Measurements from ENCODE around the gene CCDC92B. TPM values are rescaled to one million over a fixed set of nuclear protein-coding genes. Genes with fewer than 3 reads are reported as not detected.

CCDC92B gene
- total RNA-seq, 1 donor from 2014 or later, result 0.35 TPM

- Mint-ChIP-seq H3K27me3 (ENCODE audit: low read depth) (no peaks in the 10 kb centered on the region), H3K36me3 (ENCODE audit: low read depth) (no peaks in the 10 kb centered on the region), H3K27ac (ENCODE audit: unreplicated experiment) (no peak overlapping the region), H3K4me1 (no peaks in the 10 kb centered on the region), H3K9me3 (no peaks in the 10 kb centered on the region), H3K4me3 (no peak overlapping the region)
- DNase-seq (ENCODE audit: low read depth, low spot score), result no peak
- TF ChIP-seq, protein P1, sequence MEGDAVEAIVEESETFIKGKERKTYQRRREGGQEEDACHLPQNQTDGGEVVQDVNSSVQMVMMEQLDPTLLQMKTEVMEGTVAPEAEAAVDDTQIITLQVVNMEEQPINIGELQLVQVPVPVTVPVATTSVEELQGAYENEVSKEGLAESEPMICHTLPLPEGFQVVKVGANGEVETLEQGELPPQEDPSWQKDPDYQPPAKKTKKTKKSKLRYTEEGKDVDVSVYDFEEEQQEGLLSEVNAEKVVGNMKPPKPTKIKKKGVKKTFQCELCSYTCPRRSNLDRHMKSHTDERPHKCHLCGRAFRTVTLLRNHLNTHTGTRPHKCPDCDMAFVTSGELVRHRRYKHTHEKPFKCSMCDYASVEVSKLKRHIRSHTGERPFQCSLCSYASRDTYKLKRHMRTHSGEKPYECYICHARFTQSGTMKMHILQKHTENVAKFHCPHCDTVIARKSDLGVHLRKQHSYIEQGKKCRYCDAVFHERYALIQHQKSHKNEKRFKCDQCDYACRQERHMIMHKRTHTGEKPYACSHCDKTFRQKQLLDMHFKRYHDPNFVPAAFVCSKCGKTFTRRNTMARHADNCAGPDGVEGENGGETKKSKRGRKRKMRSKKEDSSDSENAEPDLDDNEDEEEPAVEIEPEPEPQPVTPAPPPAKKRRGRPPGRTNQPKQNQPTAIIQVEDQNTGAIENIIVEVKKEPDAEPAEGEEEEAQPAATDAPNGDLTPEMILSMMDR (conservative IDR thresholded peaks at IDR 0.05), result no peak
These were observed 54.0 kb downstream of the CCDC92B start for GRCh38 chr17:2695243-2695960.

DNA sequence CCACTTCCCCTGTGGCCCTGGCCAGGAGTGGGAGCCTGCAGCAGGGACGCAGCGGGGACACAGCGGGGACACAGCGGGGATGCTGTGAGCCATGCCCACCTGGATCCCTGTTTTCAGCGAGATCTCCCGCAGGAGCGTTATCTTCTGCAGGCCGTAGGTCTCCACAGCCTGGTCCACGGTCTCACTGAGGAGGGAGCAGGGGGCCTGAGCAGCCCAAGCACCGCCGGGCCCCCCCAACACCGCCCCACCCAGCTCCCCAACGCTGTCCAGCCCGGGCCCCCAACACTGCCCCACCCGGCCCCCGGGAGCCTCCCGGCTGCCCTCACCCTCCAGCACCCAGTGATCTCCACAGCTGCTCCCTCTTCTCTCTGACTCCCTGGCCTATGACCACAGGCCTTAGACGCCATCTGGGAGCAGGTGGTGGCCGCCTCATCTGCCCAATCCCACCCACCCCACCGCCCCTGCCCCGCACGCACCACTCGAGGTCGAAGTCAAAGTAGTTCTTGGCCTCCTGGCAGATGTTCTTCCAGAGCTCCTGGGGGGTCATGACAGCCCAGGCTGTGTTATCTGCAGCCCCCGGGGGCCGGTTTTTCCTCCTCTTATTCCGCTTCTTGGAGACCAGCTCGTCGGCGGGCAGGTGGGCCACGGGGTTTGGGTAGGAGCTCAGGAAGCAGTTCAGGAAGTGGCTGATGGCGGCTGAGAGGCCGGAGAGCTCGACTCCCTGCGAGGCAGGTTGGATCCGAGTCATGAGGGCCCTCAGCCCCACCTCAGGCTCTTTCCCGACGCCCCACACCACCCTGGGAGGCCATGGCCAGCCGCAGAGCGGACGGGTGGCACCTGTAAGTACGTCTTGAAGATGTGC, 54.8 kb downstream of the CCDC92B start:
- no peak overlapping the region for H3K27ac Mint-ChIP-seq (ENCODE audit: unreplicated experiment)
- H3K4me1 Mint-ChIP-seq, result no peaks in the 10 kb centered on the region
- no peaks in the 10 kb centered on the region for H3K27me3 Mint-ChIP-seq (ENCODE audit: low read depth)
- H3K36me3 Mint-ChIP-seq (ENCODE audit: low read depth), result no peaks in the 10 kb centered on the region
- TF ChIP-seq, protein P1 (conservative IDR thresholded peaks at IDR 0.05), result no peak
- no peaks in the 10 kb centered on the region for H3K9me3 Mint-ChIP-seq
- H3K4me3 Mint-ChIP-seq, result no peak overlapping the region
- no peak for DNase-seq (ENCODE audit: low read depth, low spot score)

- DNase-seq (ENCODE audit: low read depth, low spot score), result no peak
- Mint-ChIP-seq H3K36me3 (ENCODE audit: low read depth) (no peaks in the 10 kb centered on the region), H3K4me3 (no peak overlapping the region), H3K9me3 (no peaks in the 10 kb centered on the region), H3K27me3 (ENCODE audit: low read depth) (peaks cover 3% of the 10 kb centered on the region), H3K4me1 (no peaks in the 10 kb centered on the region), H3K27ac (ENCODE audit: unreplicated experiment) (no peak overlapping the region)
- TF ChIP-seq, protein P1 (conservative IDR thresholded peaks at IDR 0.05), result no peak
These were observed 55.7 kb downstream of the CCDC92B start for GRCh38 chr17:2693561-2694380.

DNA sequence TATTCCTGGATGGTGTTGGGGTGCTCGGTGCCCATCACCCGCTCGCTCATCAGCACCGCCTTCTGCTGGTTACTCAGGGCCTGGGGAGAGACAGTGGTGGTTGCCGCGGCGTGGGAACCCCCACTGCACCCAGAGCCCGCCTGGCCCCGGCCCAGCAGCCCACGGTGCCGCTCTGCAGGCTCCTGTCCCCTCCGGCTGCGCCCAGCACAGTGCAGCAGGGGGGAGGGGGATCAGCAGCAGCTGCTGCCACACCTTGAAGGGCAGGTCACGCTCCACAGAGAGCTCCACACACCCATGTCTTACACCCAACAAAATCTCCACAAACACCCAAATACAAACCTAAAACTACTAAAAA, 56.7 kb downstream of the CCDC92B start:
- Mint-ChIP-seq H3K36me3 (ENCODE audit: low read depth) (no peaks in the 10 kb centered on the region), H3K27ac (ENCODE audit: unreplicated experiment) (no peak overlapping the region), H3K4me3 (no peak overlapping the region), H3K9me3 (no peaks in the 10 kb centered on the region), H3K27me3 (ENCODE audit: low read depth) (peaks cover 7% of the 10 kb centered on the region), H3K4me1 (peaks cover 4% of the 10 kb centered on the region)
- no peak for DNase-seq (ENCODE audit: low read depth, low spot score)
- TF ChIP-seq, protein P1 (conservative IDR thresholded peaks at IDR 0.05), result no peak

DNA sequence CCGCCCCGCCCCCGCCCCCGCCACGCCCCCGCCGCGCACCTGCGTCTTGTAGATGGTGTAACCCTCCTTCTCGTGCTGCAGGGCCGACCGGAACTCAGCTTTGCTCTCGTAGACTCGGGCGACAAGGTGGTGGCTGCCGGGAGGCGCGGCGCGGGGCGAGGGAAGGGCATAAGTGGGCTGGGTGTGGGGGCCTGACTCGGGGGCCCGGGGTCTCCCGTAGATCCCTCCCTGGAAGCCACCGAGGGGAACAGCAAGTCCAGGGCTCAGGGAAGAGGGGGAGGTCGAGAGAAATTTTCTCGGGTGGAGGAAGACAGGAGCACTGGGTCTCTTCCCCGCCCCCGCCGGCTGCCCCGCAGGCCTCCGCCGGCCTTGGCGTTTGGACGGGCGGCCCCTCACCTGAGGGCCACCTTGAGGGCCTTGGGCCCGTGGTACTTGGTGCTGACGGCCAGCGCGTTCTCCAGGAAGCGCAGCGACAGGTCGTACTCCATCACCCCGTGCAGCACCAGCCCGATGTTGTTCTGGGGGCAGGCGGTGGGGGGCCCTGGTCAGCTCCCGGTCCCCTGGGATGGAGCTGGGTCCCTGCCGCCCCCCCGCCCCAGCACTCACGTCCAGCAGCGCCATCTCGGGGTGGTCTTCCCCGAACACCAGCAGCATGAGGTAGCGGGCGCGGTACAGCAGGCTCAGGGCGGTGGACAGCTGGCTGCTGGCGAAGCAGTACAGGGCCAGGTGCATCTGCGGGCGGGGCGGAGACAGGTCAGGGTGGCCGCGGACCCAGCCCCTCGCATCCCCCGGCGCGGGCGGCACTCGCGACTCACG, 57.3 kb downstream of the CCDC92B start:
- no peak for DNase-seq (ENCODE audit: low read depth, low spot score)
- Mint-ChIP-seq H3K4me3 (no peak overlapping the region), H3K27ac (ENCODE audit: unreplicated experiment) (no peak overlapping the region), H3K36me3 (ENCODE audit: low read depth) (no peaks in the 10 kb centered on the region), H3K27me3 (ENCODE audit: low read depth) (peaks cover 9% of the 10 kb centered on the region), H3K9me3 (no peaks in the 10 kb centered on the region), H3K4me1 (peaks cover 4% of the 10 kb centered on the region)
- TF ChIP-seq, protein P1 (conservative IDR thresholded peaks at IDR 0.05), result no peak

Data from neural crest cell (in vitro differentiated cells).